NB4 (cell line): ENCODE measurements around the gene RDM1.

Experiments
- DNase-seq: peaks from one replicate; pipeline ENCODE4 v3.0.0; 2010; ENCODE audit warnings: low read depth
- H3K4me3 ChIP-seq: one replicate; pipeline ENCODE4 v1.5.1; 2011; ENCODE audit warnings: mild to moderate bottlenecking, low read depth, low read length, moderate library complexity
- CTCF ChIP-seq: IDR thresholded peaks from one replicate; pipeline ENCODE4 v1.5.1; 2012; ENCODE audit warnings: low read depth, low read length
- MAX ChIP-seq: IDR thresholded peaks from 2 replicates; pipeline ENCODE4 v1.6.1; 2011; ENCODE audit warnings: low read depth, low read length
- MYC ChIP-seq: IDR thresholded peaks from 2 replicates; pipeline ENCODE4 v1.6.1; 2011; ENCODE audit warnings: low read depth, low read length
- POLR2A ChIP-seq: IDR thresholded peaks from 2 replicates; pipeline ENCODE4 v1.6.1; 2011; ENCODE audit warnings: mild to moderate bottlenecking; ENCODE audit not compliant: insufficient read length; ENCODE audit errors: extremely low read depth

Gene RDM1

GRCh38 chr17:35870906-35871819 is 59.4 kb downstream of the RDM1 start:
- peak; percentile 55 for DNase-seq
- TF ChIP-seq CTCF (peak; percentile 14), MYC (no peak)
- no peak overlapping the region for H3K4me3 ChIP-seq

GRCh38 chr17:35868737-35869136 is 61.8 kb downstream of the RDM1 start, which contains the start of gene HEATR9:
Gene HEATR9 (minus strand): TSS chr17:35868891. CDS start chr17:35868742, 149 bp downstream.
- H3K4me3 ChIP-seq: no peak within 1 kb of the TSS
- no peak for DNase-seq
- TF ChIP-seq MYC (no peak), MAX (no peak), CTCF (no peak), POLR2A (no peak)
